SK-N-SH treated with all-trans-retinoic acid at 6 μM for 48 hours (cell line): ENCODE results near the gene PRPF4.

Source experiments
- ATAC-seq: fragments of 200-7000 bp; cut with Tn5 transposase; 3 replicates; pipeline ENCODE4 v1.9.1; 2020; ENCODE audit warnings: mild to moderate bottlenecking, moderate library complexity
- ARNTL ChIP-seq: fragments of 450-650 bp; formaldehyde crosslinking; IDR thresholded peaks from 2 replicates; pipeline ENCODE4 v1.5.0; 2020; ENCODE audit warnings: low read depth, mild to moderate bottlenecking, moderate library complexity, borderline replicate concordance
- BACH2 ChIP-seq: fragments of 250-450 bp; sonication (Bioruptor Pico); IDR thresholded peaks from 2 replicates; pipeline ENCODE4 v1.9.0; 2021; ENCODE audit warnings: mild to moderate bottlenecking, borderline replicate concordance
- CREB5 ChIP-seq: fragments of 250-450 bp; sonication (Bioruptor Pico); IDR thresholded peaks from 2 replicates; pipeline ENCODE4 v1.5.1; 2020; ENCODE audit warnings: low read depth, mild to moderate bottlenecking, moderate library complexity
- CSDC2 ChIP-seq: fragments of 250-450 bp; sonication (Bioruptor Pico); IDR thresholded peaks from 2 replicates; pipeline ENCODE4 v1.5.0; 2020; ENCODE audit warnings: mild to moderate bottlenecking, moderate library complexity
- CSRNP3 ChIP-seq: fragments of 250-450 bp; sonication (Bioruptor Pico); IDR thresholded peaks from 2 replicates; pipeline ENCODE4 v1.5.1; 2021; ENCODE audit warnings: mild to moderate bottlenecking, moderate library complexity
- ESRRG ChIP-seq: fragments of 250-450 bp; sonication (Bioruptor Pico); IDR thresholded peaks from 2 replicates; pipeline ENCODE4 v1.6.1; 2021; ENCODE audit warnings: mild to moderate bottlenecking
- GLIS3 ChIP-seq: fragments of 250-450 bp; sonication (Bioruptor Pico); IDR thresholded peaks from 2 replicates; pipeline ENCODE4 v1.5.0; 2020; ENCODE audit warnings: mild to moderate bottlenecking, moderate library complexity
- ISL1 ChIP-seq: fragments of 250-450 bp; sonication (Bioruptor Pico); IDR thresholded peaks from 2 replicates; pipeline ENCODE4 v2.1.2; 2022; ENCODE audit warnings: mild to moderate bottlenecking, moderate library complexity
- OSR1 ChIP-seq: fragments of 250-450 bp; sonication (Bioruptor Pico); IDR thresholded peaks from 2 replicates; pipeline ENCODE4 v1.8.0; 2022; ENCODE audit warnings: moderate library complexity, mild to moderate bottlenecking, inconsistent platforms
- PATZ1 ChIP-seq: fragments of 250-450 bp; sonication (Bioruptor Pico); IDR thresholded peaks from 2 replicates; pipeline ENCODE4 v1.8.0; 2020; ENCODE audit warnings: mild to moderate bottlenecking, moderate library complexity, borderline replicate concordance
- POU6F1 ChIP-seq: fragments of 250-450 bp; sonication (Bioruptor Pico); IDR thresholded peaks from 2 replicates; pipeline ENCODE4 v1.8.0; 2021; ENCODE audit warnings: low read depth, mild to moderate bottlenecking, moderate library complexity, borderline replicate concordance
- PPARA ChIP-seq: fragments of 250-450 bp; sonication (Bioruptor Pico); IDR thresholded peaks from 2 replicates; pipeline ENCODE4 v1.5.0; 2020; ENCODE audit warnings: mild to moderate bottlenecking, borderline replicate concordance
- RARB ChIP-seq: fragments of 250-450 bp; sonication (Bioruptor Pico); IDR thresholded peaks from 2 replicates; pipeline ENCODE4 v1.8.0; 2021; ENCODE audit warnings: mild to moderate bottlenecking, moderate library complexity
- TCF4 ChIP-seq: fragments of 250-450 bp; sonication (Bioruptor Pico); IDR thresholded peaks from 2 replicates; pipeline ENCODE4 v1.8.0; 2021; ENCODE audit warnings: mild to moderate bottlenecking, moderate library complexity, borderline replicate concordance
- TOX ChIP-seq: fragments of 250-450 bp; sonication (Bioruptor Pico); IDR thresholded peaks from 2 replicates; pipeline ENCODE4 v1.8.0; 2021; ENCODE audit warnings: mild to moderate bottlenecking, moderate library complexity, borderline replicate concordance
- TSHZ2 ChIP-seq: fragments of 250-450 bp; sonication (Bioruptor Pico); IDR thresholded peaks from 2 replicates; pipeline ENCODE4 v1.5.0; 2020; ENCODE audit warnings: mild to moderate bottlenecking, moderate library complexity
- ZC3H10 ChIP-seq: fragments of 250-450 bp; sonication (Bioruptor Pico); IDR thresholded peaks from 2 replicates; pipeline ENCODE4 v1.5.1; 2021; ENCODE audit warnings: mild to moderate bottlenecking, moderate library complexity
- ZFP3 ChIP-seq: fragments of 250-450 bp; sonication (Bioruptor Pico); IDR thresholded peaks from 2 replicates; pipeline ENCODE4 v1.5.0; 2020; ENCODE audit warnings: mild to moderate bottlenecking, moderate library complexity
- ZFP30 ChIP-seq: fragments of 450-650 bp; formaldehyde crosslinking; IDR thresholded peaks from 2 replicates; pipeline ENCODE4 v1.5.0; 2022; ENCODE audit warnings: mild to moderate bottlenecking, moderate library complexity
- ZNF565 ChIP-seq: fragments of 450-650 bp; formaldehyde crosslinking; conservative IDR thresholded peaks from 2 replicates; pipeline ENCODE4 v1.5.0; 2020; ENCODE audit warnings: low read depth, mild to moderate bottlenecking, moderate library complexity
- ZNF70 ChIP-seq: fragments of 450-650 bp; formaldehyde crosslinking; IDR thresholded peaks from 2 replicates; pipeline ENCODE4 v1.5.0; 2020; ENCODE audit warnings: mild to moderate bottlenecking, moderate library complexity
- ZNF8 ChIP-seq: fragments of 450-650 bp; formaldehyde crosslinking; IDR thresholded peaks from 2 replicates; pipeline ENCODE4 v1.5.0; 2020; ENCODE audit warnings: mild to moderate bottlenecking, moderate library complexity

The PRPF4 gene

GRCh38 chr9:113269355-113269754, 6.1 kb upstream of the PRPF4 start (continued):
- no peak for TF ChIP-seq PATZ1 (CRISPR knock-in tag)

- TF ChIP-seq TCF4 (CRISPR knock-in tag) (no peak), POU6F1 (CRISPR knock-in tag) (no peak), ZNF565 (no peak), ZC3H10 (CRISPR knock-in tag) (no peak), RARB (CRISPR knock-in tag) (no peak), ZFP30 (CRISPR knock-in tag) (no peak), TOX (CRISPR knock-in tag) (no peak), ZFP3 (CRISPR knock-in tag) (no peak), CSRNP3 (CRISPR knock-in tag) (no peak), ZNF70 (CRISPR knock-in tag) (no peak), GLIS3 (CRISPR knock-in tag) (no peak), CREB5 (CRISPR knock-in tag) (no peak), ISL1 (no peak), ZNF8 (no peak), ESRRG (CRISPR knock-in tag) (no peak), PATZ1 (CRISPR knock-in tag) (no peak), ARNTL (CRISPR knock-in tag) (no peak), CSDC2 (no peak)
- ATAC-seq = no peak
Measured at GRCh38 chr9:113269871-113270270, 5.6 kb upstream of the PRPF4 start.

- ATAC-seq = peak; percentile 26
- TF ChIP-seq POU6F1 (CRISPR knock-in tag) (no peak), RARB (CRISPR knock-in tag) (no peak), CREB5 (CRISPR knock-in tag) (no peak), ISL1 (no peak), PPARA (CRISPR knock-in tag) (no peak), ZFP30 (CRISPR knock-in tag) (no peak), ZFP3 (CRISPR knock-in tag) (no peak), TCF4 (CRISPR knock-in tag) (no peak), ZC3H10 (CRISPR knock-in tag) (no peak), ZNF8 (no peak), BACH2 (CRISPR knock-in tag) (no peak), TOX (CRISPR knock-in tag) (no peak), ZNF70 (CRISPR knock-in tag) (no peak), GLIS3 (CRISPR knock-in tag) (no peak), TSHZ2 (no peak), ESRRG (CRISPR knock-in tag) (no peak), OSR1 (CRISPR knock-in tag) (no peak)
Measured at GRCh38 chr9:113274474-113275156, 843 bp upstream of the PRPF4 start.
